Stimulated activated CD4-positive, alpha-beta T cell treated with anti-CD3 and anti-CD28 coated beads, Interleukin-4, amount 100 ng/mL, for 1 hour (primary cell): ENCODE data around the gene VDR.

Experiments
- DNase-seq: peaks from one replicate; pipeline ENCODE4 v3.0.0-alpha.2; 2020

VDR gene

DNA sequence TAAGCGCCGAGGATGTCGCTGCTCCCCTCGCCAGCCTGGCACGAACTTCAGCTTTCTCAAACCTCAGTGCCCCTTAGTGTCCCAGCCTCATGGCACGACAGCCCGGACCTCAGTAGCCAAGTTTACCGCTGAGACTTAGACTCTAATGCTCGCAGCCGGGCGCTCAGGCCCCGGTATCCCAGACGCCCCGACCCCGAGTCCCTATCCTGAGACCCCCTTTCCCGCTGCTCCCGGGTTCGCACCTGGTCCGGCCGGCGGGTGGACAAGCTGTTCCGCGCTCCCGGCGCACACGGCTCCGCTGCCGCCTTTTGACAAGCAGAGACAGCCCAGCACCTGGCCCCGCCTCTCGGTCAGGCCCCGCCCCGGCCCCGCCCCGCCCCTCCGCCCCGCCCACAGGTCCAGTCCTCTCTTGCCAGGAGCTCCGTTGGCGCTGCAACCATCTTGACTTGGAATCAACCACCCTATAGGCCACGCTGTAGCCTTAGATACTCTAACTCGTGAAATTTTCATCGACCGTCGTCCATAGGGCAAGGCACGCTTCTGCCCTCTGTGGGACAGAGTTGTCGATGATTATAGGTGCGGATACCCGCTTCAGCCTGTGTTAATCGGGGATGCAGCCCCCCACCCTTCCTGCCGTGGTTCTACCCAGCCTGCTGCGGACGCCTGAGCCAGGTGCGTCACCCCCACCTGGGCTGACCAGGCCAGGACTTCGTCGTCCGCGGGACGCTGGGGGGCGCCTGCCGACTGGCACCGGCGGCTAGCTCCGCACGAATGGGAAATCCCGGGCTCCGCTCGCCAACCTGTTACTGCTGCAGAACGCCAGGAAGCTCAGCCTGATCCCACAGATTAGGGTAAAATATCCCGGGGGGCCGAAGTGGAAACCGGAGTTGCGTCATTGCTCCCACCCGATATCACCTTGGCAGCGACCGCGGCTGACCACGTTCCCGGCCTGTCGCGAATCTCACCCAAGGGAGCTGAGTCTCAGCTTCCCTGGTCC is at the start of gene VDR:
Gene VDR (minus strand): TSS at position 282 of the 997 bp plus-strand sequence. CDS start 25,881 bp downstream, outside the sequence.
- DNase-seq: peak; percentile 70

DNA sequence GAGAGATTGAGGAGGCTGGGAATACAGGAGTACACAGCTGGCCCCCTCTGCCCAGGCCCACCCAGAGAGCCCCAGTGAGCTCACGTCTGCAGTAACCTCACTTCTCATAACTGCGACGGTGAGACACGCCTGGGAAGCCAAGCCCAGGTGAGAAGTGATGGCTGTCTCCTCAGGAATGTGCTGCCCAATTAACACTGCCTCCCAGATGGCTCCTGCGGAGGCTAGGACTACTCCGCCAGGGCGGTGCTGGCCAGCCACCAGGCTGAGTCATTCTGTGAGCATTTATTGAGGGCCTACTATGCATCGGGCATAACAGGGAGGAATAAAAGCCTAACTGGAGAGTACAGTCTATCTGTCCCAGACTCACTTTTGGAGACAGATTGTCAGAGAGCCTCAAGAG is 49.3 kb upstream of the VDR start:
- no peak for DNase-seq

DNA sequence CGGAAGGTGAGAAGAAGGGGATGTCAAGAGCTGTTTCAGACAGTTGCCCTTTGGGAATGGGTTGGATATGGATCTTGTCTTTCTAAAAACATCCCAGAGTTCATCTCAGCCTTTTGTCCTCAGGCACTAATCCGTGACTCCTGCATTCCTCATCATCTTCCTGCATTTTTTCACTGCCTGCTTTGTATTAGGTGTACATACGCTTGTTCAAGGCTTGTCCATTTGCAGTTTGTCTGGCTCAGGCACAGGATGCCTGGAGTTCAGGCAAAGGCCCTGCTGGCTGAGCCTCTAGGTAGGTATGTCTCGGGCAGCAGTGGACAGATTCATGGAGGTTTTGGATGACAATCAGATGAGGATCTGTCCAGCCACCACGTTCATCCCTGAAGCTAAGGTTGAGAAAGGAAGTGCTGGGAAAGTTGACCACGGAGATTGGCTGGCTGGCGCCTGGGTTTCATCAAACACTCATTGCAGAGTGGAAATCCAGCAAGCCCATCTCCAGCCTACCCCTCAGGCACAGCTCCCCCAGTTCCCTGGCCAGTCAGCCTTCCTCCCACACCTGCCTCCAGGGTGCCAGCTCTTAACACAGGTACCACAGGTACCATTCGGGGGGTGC is 46.2 kb upstream of the VDR start:
- no peak for DNase-seq

- DNase-seq: peak; percentile 51
Observed at GRCh38 chr12:47949441-47950341, 44.9 kb upstream of the VDR start.

DNA sequence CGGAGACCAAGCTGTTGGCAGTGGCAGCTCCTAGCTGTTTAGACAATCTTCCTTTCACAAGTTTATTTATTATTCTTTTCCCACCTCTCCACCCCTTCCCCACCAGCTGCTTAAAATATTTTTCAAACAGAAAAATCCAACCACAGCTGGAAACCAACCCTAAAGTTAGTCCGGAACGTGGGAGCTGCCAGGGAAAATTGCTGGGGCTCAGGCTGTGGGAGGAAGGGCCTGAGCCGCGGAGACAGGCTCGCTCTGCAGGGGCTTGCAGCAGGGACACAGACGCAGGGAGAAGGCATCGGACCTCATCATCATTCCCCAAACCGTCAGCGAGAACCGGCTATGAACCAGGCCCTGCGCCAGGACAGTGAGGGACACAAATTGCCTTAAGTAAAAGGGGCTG is 42.5 kb upstream of the VDR start:
- no peak for DNase-seq

DNA sequence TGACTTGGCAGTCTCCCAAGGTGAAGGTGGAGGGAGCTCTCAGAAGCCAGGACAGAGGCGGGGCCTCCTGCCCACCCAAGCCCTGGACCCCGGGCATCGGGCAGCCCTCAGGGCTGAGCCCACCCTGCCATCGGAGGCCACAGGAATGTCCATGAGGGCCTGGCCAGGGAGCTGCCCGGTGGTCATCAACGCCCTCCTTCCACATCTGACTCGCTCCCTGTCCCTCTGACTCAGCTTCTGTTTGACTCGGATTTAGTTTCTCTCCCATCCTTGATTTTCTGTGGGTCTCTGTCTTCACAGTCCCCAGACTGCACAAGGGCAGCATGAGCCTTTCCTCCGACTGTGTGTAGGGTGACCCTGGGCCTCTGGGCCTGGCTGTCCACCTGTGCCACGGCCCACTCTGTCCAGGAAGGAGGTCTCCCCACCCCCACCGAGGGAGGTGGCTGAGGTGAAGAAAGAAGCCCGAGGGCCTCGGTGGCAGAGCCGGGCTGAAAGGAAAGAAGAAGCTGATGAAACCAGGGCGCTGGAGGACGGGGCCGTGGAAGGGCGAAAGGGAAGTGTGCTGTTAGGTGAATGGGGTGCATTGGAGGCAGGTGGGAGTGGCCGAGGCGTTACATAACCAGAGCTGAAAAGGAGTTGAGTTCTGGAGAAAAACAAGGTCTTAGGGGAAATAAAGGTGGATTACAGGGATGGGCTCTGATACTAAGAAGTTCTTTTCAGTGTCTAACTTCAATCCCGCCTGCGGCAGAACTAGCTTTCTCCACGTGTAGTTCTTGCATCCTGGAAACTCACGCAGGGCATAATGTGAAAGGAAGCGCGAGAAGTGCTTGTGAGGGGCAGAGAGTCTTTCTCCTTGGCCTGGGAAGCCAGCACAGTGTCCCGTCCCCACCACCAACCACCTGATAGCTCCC is 41.9 kb upstream of the VDR start:
- no peak for DNase-seq

GRCh38 chr12:47945341-47945728 is 40.5 kb upstream of the VDR start:
- DNase-seq: no peak

GRCh38 chr12:47944685-47945340 is 40.0 kb upstream of the VDR start:
- no peak for DNase-seq

- no peak for DNase-seq
Observed at GRCh38 chr12:47943623-47944340, 39.0 kb upstream of the VDR start.

GRCh38 chr12:47942614-47943225 is 37.9 kb upstream of the VDR start:
- DNase-seq: no peak

- DNase-seq: peak; percentile 46
Observed at GRCh38 chr12:47941871-47942613, 37.2 kb upstream of the VDR start.

DNA sequence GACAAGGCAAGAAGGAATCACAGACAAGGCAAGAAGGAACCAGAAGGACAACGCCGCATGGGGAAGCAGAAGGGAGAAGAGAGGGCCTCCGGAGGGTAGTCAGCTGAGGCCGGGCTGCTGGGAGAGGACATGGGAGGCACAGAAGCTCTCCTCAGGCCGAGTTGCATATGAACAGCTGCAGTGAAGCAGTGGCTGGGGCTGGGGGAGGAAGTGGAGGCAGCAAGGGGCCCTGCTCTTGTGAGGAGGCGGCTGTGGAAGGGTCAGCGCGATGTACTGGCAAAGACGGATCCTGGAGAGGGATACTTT is 36.6 kb upstream of the VDR start:
- DNase-seq: no peak

DNA sequence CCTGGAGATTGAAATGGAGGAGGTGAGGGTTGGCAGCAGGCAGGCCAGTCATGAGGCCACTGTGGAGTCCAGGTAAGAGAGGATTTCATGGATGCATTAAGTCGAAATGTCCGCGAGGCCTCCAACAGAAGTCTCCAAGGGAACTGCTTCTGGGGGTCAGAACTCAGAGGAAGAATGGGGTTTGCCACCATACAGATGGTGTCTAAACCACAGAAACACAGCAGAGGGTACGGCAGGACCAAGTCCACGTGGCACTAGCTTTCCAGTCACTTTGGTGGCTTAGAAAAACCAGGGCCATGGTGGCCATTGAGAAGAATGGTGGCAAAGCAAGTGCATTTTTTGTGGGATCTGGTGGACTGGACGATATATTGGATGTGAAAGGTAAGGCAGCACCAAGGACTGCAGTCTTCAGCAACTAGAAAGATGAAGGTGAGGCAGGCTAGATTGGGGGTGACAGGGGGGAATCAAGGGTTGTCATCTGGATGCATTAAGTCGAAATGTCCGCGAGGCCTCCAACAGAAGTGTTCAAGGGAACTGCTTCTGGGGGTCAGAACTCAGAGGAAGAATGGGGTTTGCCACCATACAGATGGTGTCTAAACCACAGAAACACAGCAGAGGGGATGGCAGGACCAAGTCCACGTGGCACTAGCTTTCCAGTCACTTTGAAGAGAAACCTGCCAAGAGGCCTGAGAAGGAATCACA is 36.1 kb upstream of the VDR start:
- DNase-seq: no peak

- no peak for DNase-seq
Observed at GRCh38 chr12:47939009-47939601, 34.3 kb upstream of the VDR start.

- no peak for DNase-seq
Observed at GRCh38 chr12:47938594-47938993, 33.8 kb upstream of the VDR start.

- no peak for DNase-seq
Observed at GRCh38 chr12:47938093-47938492, 33.3 kb upstream of the VDR start.

- DNase-seq: no peak
Observed at GRCh38 chr12:47935184-47935583, 30.4 kb upstream of the VDR start.

- no peak for DNase-seq
Observed at GRCh38 chr12:47931187-47931586, 26.4 kb upstream of the VDR start.

DNA sequence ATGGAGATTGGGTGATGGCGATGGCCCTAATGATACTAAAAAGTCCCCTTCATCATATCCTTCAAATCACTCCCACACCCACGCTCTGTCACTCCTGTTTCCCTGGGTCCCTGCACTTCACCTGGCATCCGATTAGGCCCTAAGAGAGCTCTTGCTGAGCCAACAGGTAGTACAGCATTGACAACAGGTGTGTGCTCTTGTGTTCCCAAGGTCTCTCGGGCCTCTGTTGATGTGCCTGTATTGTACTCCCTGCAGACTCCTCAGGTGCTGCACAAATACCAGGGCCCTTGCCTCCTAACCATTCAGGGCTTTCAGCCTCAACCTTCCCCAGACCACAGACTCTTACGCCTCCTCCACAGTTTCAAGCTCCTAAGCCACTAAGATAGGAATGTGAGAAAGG is 25.8 kb upstream of the VDR start:
- DNase-seq: no peak
